Endothelial cell of umbilical vein (primary cell): Measurements from ENCODE around the gene GAB1. TPM values are rescaled to one million over a fixed set of nuclear protein-coding genes. Genes with fewer than 3 reads are reported as not detected.

Experiments
- BruUV-seq: library from RNA; stranded (reverse); fragments of 400-500 nt; replicated peaks from 2 replicates; lab custom pipeline; 2021; lab: Mats Ljungman, UMichigan
- CTCF ChIA-PET: fragments of 300-600, 350-600 bp; sonication (Branson Sonifier 250); formaldehyde crosslinking; loops from one replicate; lab custom pipeline; 2021; ENCODE audit warnings: antibody characterized with exemption, inconsistent platforms; lab: Charles Lee
- POLR2A ChIA-PET: fragments of 300-600, 350-600 bp; sonication (Branson Sonifier 250); formaldehyde crosslinking; loops from one replicate; lab custom pipeline; 2021; ENCODE audit warnings: antibody characterized with exemption, inconsistent platforms; lab: Charles Lee
- DNase-seq: peaks from one replicate; pipeline ENCODE4 v3.0.0-alpha.2; 2011; ENCODE audit warnings: low read depth, low spot score
- FAIRE-seq: peaks from 2 replicates; lab custom pipeline; 2011; peaks lifted over from hg19 to GRCh38; lab: Jason Lieb, UNC
- H2AFZ ChIP-seq: 2 replicates; pipeline ENCODE4 v1.6.0; 2012; ENCODE audit warnings: low read depth, low read length, control low read depth, inconsistent platforms
- H3K27ac ChIP-seq: 2 replicates; pipeline ENCODE4 v1.5.1; 2011; ENCODE audit warnings: low read depth, mild to moderate bottlenecking, control low read depth, low read length, moderate library complexity; ENCODE audit not compliant: insufficient read depth
- H3K27me3 ChIP-seq, 2 experiments: 2 replicates each; pipeline versions ENCODE4 v1.6.0 to v1.6.1; 2011; ENCODE audit warnings: low read length in 2 of 2, mixed read lengths in 1 of 2; ENCODE audit not compliant: control insufficient read depth in 2 of 2, insufficient read depth in 2 of 2
- H3K36me3 ChIP-seq, 2 experiments: 2 replicates in 1 of 2; 3 replicates in 1 of 2; pipeline ENCODE4 v1.5.1; 2011; ENCODE audit warnings: low read length in 2 of 2, mild to moderate bottlenecking in 1 of 2, moderate library complexity in 1 of 2; ENCODE audit not compliant: control insufficient read depth in 2 of 2, insufficient read depth in 2 of 2; ENCODE audit errors: extremely low read depth in 1 of 2
- H3K4me1 ChIP-seq: 3 replicates; pipeline ENCODE4 v1.5.1; 2011; ENCODE audit warnings: mild to moderate bottlenecking, low read length; ENCODE audit not compliant: control insufficient read depth, insufficient read depth; ENCODE audit errors: extremely low read depth
- H3K4me2 ChIP-seq: 2 replicates; pipeline ENCODE4 v1.6.1; 2011; ENCODE audit warnings: low read length, control low read depth, mixed read lengths; ENCODE audit not compliant: insufficient read depth
- H3K4me3 ChIP-seq, 3 experiments: fragments of 200-600 bp in 1 of 3; sonication (generic), shearing (Covaris generic) in 1 of 3; replicated peaks in 1 of 3; 2 replicates each; pipeline ENCODE4 v1.5.1; 2011 to 2016; ENCODE audit warnings: control low read depth in 3 of 3, low read length in 3 of 3, mild to moderate bottlenecking in 2 of 3, inconsistent platforms in 1 of 3, low read depth in 1 of 3, moderate library complexity in 1 of 3; ENCODE audit not compliant: insufficient read depth in 1 of 3
- H3K79me2 ChIP-seq: 2 replicates; pipeline ENCODE4 v1.6.0; 2012; ENCODE audit warnings: low read length, inconsistent platforms; ENCODE audit not compliant: control insufficient read depth, insufficient read depth
- H3K9ac ChIP-seq: replicated peaks from 2 replicates; pipeline ENCODE3; 2011; ENCODE audit warnings: low read length, control low read depth; ENCODE audit not compliant: insufficient read depth; ENCODE audit errors: extremely low read depth
- H3K9me1 ChIP-seq: replicated peaks from 3 replicates; pipeline ENCODE4 v1.6.0; 2011; ENCODE audit warnings: mild to moderate bottlenecking, low read length; ENCODE audit not compliant: control insufficient read depth, insufficient read depth; ENCODE audit errors: extremely low read depth
- H3K9me3 ChIP-seq: replicated peaks from 2 replicates; pipeline ENCODE4 v1.5.1; 2012; ENCODE audit warnings: low read length, inconsistent platforms; ENCODE audit not compliant: control insufficient read depth, insufficient read depth
- H4K20me1 ChIP-seq: replicated peaks from 2 replicates; pipeline ENCODE3; 2011; ENCODE audit warnings: mild to moderate bottlenecking, low read length; ENCODE audit not compliant: control insufficient read depth, insufficient read depth; ENCODE audit errors: extremely low read depth
- CTCF ChIP-seq, 2 donors: IDR thresholded peaks; 1 replicate in 1 of 2; 2 replicates in 1 of 2; pipeline ENCODE4 v1.5.1; 2011; ENCODE audit warnings: low read length in 2 of 2, mild to moderate bottlenecking in 2 of 2, moderate library complexity in 2 of 2, control low read depth in 1 of 2, inconsistent platforms in 1 of 2, low read depth in 1 of 2; ENCODE audit not compliant: insufficient read depth in 1 of 2; ENCODE audit errors: extremely low read depth in 1 of 2
- EZH2 ChIP-seq: IDR thresholded peaks from 2 replicates; pipeline ENCODE4 v1.6.1; 2012; ENCODE audit warnings: borderline replicate concordance, low read depth, mild to moderate bottlenecking, moderate library complexity, low read length, inconsistent platforms; ENCODE audit not compliant: severe bottlenecking
- FOS ChIP-seq: IDR thresholded peaks from 2 replicates; pipeline ENCODE4 v1.6.1; 2011; ENCODE audit warnings: mild to moderate bottlenecking, low read length, moderate library complexity, borderline replicate concordance; ENCODE audit not compliant: insufficient read depth
- GATA2 ChIP-seq: IDR thresholded peaks from 2 replicates; pipeline ENCODE4 v1.7.0; 2011; ENCODE audit warnings: low read depth, mild to moderate bottlenecking, moderate library complexity, mixed read lengths, low read length; ENCODE audit not compliant: insufficient read length, insufficient read depth
- JUN ChIP-seq: IDR thresholded peaks from 2 replicates; pipeline ENCODE4 v1.6.1; 2011; ENCODE audit warnings: borderline replicate concordance, low read depth; ENCODE audit not compliant: insufficient read length, insufficient read depth
- MAX ChIP-seq: IDR thresholded peaks from 2 replicates; pipeline ENCODE4 v1.6.1; 2011; ENCODE audit not compliant: insufficient read depth, insufficient read length
- MYC ChIP-seq: IDR thresholded peaks from one replicate; pipeline ENCODE4 v1.6.1; 2011; ENCODE audit warnings: mild to moderate bottlenecking, low read depth, low read length
- POLR2A ChIP-seq: IDR thresholded peaks from 2 replicates; pipeline ENCODE4 v1.6.1; 2012; ENCODE audit warnings: low read depth, mild to moderate bottlenecking, control low read depth, low read length
- POLR2AphosphoS5 ChIP-seq: IDR thresholded peaks from 2 replicates; pipeline ENCODE4 v1.6.1; 2012; ENCODE audit warnings: low read depth, mild to moderate bottlenecking, control low read depth, low read length, moderate library complexity; ENCODE audit not compliant: insufficient read depth
- dilution Hi-C: fragments of 300-500 bp; cut with MboI; formaldehyde crosslinking; loops from one replicate; pipeline ENCODE4 v1.15.0; 2019; ENCODE audit warnings: low sequenced_read_pairs; ENCODE audit not compliant: extremely low pct_ligation_motif_present
- intact Hi-C: fragments of 100-400 bp; cut with micrococcal nuclease; formaldehyde crosslinking; loops from one replicate; pipeline ENCODE4 v1.10.0; 2022
- polyA plus RNA-seq, 4 experiments: library from polyadenylated mRNA; depleted of rRNA in 3 of 4; stranded (reverse) in 3 of 4; unstranded in 1 of 4; fragments of >200 nt; gene quantifications; 2 replicates each; pipeline versions ENCODE4 v1.2.1 to v1.2.3, GENCODE V29; 2011 to 2012; ENCODE audit warnings: missing spikeins in 1 of 4
- total RNA-seq: library from RNA; stranded (reverse); gene quantifications from 2 replicates; pipeline ENCODE4 v1.2.3, GENCODE V29; 2021

GAB1 gene
- total and polyA plus RNA-seq, 2 donors (not counting 3 experiments of a cell fraction or from before 2014, with no cell fraction given): 9.3 to 37.7 TPM

DNA sequence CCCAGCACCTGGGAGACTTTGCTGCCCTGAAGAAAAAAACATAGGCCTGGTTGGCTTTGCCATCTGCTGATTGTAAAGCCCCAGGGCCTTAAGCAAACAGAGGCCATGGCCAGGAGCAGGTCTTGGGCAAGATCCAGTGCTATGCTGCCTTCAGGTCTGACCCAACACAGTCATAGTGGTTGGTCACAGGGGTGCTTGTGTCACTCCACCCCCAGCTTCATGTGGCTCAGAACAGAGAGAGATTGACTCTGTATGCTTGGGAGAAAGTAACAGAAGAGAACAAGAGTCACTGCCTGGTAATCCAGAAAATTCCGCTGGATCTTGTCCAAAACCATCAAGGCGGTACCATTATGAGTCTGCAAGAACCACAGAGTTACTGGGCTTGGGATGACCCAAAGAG, 152.4 kb downstream of the GAB1 start:
- no TSS peak for BruUV-seq
- no peaks in the 10 kb centered on the region for H3K9me1 ChIP-seq
- POLR2A ChIA-PET: no interaction called here
- DNase-seq (no peak), FAIRE-seq (no peak)
- no peak overlapping the region for H2AFZ ChIP-seq
- intact Hi-C loops: no loop called here
- no peak overlapping the region for H3K4me3 ChIP-seq
- dilution Hi-C loops: no loop called here
- no peak overlapping the region for H3K4me2 ChIP-seq
- H3K9ac ChIP-seq: no peak overlapping the region
- H3K4me1 ChIP-seq: no peaks in the 10 kb centered on the region
- TF ChIP-seq CTCF (IDR thresholded peaks at IDR 0.05; ENCODE audit: extremely low read depth in 1 of 2, insufficient read depth in 1 of 2, low read depth in 1 of 2, low read length in 2 of 2) (no peak), MAX (no peak), POLR2AphosphoS5 (no peak), POLR2A (no peak), GATA2 (no peak), EZH2 (no peak), FOS (no peak), MYC (no peak), JUN (no peak)
- no peaks in the 10 kb centered on the region for H3K27me3 ChIP-seq
- no peaks in the 10 kb centered on the region for H4K20me1 ChIP-seq
- H3K27ac ChIP-seq: no peak overlapping the region
- no peaks in the 10 kb centered on the region for H3K79me2 ChIP-seq
- H3K9me3 ChIP-seq: no peaks in the 10 kb centered on the region
- CTCF ChIA-PET: no interaction called here
- H3K36me3 ChIP-seq: no peaks in the 10 kb centered on the region
